HS-5 (cell line): ENCODE measurements around the gene SPTSSB.
A peak's percentile ranks its signal among the peaks of the same experiment; 100 is the strongest.

Source experiments
- DNase-seq: peaks from one replicate; pipeline ENCODE4 v3.0.0-alpha.2; 2012; ENCODE audit warnings: low read depth

SPTSSB gene

GRCh38 chr3:161339517-161340500 is 31.5 kb downstream of the SPTSSB start:
- DNase-seq: no peak

- DNase-seq: no peak
Measured at GRCh38 chr3:161337311-161337710, 34.0 kb downstream of the SPTSSB start.

- no peak for DNase-seq
Measured at GRCh38 chr3:161336661-161337060, 34.7 kb downstream of the SPTSSB start.

GRCh38 chr3:161333696-161334095 is 37.6 kb downstream of the SPTSSB start:
- no peak for DNase-seq

DNA sequence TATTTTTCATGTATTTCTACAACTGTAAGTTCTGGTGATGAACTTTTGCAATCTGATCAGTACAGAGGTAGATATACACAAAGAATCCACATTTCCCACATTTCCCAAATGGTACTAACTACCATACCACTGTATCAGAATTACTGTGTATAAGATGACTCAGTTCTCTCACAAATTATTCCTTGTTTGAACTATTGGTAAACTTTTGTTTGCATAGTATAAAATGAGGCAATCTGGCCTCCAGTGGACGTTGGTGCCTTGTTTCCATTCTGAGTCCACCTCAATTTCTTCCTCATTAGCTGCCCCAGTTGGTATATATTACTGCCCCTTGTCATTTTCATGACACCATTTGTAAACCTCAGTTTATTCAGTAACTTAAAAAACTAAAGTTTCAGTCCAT is 38.5 kb downstream of the SPTSSB start:
- DNase-seq: no peak

GRCh38 chr3:161325059-161325458 is 46.3 kb downstream of the SPTSSB start:
- no peak for DNase-seq

- no peak for DNase-seq
Measured at GRCh38 chr3:161323926-161324621, 47.2 kb downstream of the SPTSSB start.

GRCh38 chr3:161322781-161323568 is 48.3 kb downstream of the SPTSSB start:
- no peak for DNase-seq

DNA sequence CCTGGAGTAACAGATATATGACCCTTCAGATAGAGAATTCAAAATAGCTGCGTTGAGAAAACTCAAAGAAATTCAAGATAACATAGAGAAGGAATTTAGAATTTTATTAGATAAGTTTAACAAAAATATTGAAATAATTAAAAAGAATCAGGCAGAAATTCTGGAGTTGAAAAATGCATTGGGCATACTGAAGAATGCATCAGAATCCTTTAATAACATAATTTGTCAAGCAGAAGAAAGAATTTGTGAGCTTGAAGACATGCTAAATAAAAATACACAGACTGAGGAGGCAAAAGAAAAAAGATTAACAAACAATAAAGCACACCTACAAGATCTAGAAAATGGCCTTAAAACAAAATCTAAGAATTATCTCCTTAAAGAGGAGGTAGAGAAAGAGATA is 50.5 kb downstream of the SPTSSB start:
- no peak for DNase-seq

GRCh38 chr3:161319867-161320266 is 51.5 kb downstream of the SPTSSB start:
- DNase-seq: no peak

GRCh38 chr3:161317077-161317476 is 54.2 kb downstream of the SPTSSB start:
- DNase-seq: no peak

- peak; percentile 40 for DNase-seq
Measured at GRCh38 chr3:161316006-161316689, 55.2 kb downstream of the SPTSSB start.

DNA sequence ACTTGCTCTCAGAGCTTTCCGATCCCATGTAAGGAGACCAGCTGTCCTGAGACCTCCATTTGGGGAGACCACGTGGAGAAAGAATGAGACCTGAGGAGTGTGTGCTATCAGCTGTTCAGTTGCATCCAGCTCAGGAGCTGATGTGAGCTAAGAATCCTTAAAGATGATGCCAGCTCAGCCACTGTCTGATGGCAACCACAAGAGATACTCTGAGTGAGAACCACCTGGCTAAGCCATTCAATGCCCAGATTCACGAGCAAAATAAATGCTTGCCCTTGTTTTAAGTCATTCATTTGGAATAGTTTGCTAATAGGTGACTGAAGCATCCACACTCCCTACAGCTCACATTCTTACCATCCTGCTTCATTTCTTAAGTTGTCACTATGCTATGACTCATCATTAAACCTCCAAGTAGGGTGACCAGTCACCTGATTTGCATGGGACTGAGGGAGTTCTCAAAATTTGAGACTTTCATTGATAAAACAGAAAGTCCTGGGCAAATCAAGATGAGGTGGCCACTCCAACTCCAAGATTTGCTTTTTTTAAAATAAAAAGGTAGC is 56.4 kb downstream of the SPTSSB start:
- DNase-seq: peak; percentile 15

DNA sequence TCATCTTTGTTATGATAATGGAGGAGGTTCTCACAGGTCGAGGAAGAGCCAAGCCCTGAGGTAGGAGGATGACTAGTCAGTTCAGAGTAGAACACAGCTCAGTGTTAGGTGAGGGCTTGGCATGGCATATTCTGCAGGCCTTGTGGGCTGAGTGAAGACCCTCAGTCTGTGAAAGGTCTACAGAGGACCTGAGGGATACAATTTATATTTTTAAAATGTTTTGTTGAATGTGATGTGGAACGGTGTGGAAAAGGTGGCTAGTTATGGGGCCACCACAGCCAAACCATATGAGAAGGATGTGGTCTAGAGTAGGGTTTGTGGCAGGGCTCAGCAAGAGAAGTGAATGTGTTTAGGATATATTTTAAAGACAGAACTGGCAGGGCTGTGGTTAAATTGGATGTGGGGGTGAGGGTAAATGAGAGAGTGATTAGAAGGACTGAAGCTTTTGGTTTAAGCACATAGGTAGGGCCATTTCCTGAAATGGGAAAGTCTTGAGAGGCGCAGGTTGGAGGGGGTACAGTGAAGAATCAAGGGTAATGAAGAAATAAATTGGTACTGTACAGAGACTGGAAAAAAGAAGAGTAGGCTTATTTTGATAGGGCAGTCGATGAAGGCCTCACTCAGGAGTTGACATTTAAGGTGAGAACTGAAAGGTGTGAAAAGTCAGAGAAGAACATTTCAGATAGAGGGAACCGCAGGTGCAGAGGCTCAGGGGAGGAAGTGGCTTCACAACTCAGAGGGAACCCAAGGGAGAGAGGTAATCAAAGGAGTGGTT is 60.5 kb downstream of the SPTSSB start:
- DNase-seq: no peak

GRCh38 chr3:161305095-161305991 is 66.0 kb downstream of the SPTSSB start:
- no peak for DNase-seq

- DNase-seq: no peak
Measured at GRCh38 chr3:161296814-161297213, 74.5 kb downstream of the SPTSSB start.

- DNase-seq: no peak
Measured at GRCh38 chr3:161295325-161295724, 76.0 kb downstream of the SPTSSB start.
